HL-60 (cell line): Measurements from ENCODE around the gene CKAP2L.

ENCODE experiments used
- DNase-seq, 2 experiments: peaks; one replicate each; pipeline ENCODE4 v3.0.0-alpha.2; 2010 to 2020; ENCODE audit warnings: low read depth in 1 of 2, low spot score in 1 of 2
- H3K27ac ChIP-seq: fragments of 250-450 bp; sonication (Bioruptor Pico); replicated peaks from 2 replicates; pipeline ENCODE4 v1.5.1; 2020; ENCODE audit warnings: mild to moderate bottlenecking, moderate library complexity
- H3K27me3 ChIP-seq: fragments of 250-450 bp; sonication (Bioruptor Pico); 2 replicates; pipeline ENCODE4 v1.5.1; 2021; ENCODE audit warnings: mild to moderate bottlenecking, moderate library complexity; ENCODE audit not compliant: insufficient read depth, poor library complexity, severe bottlenecking
- H3K4me3 ChIP-seq: replicated peaks from 2 replicates; pipeline ENCODE4 v1.5.1; 2011; ENCODE audit warnings: mild to moderate bottlenecking, control low read depth, low read length; ENCODE audit not compliant: insufficient read depth
- CTCF ChIP-seq: IDR thresholded peaks from one replicate; pipeline ENCODE4 v1.5.1; 2011; ENCODE audit warnings: low read length, control low read depth, inconsistent platforms; ENCODE audit not compliant: insufficient read depth
- GABPA ChIP-seq: IDR thresholded peaks from 2 replicates; pipeline ENCODE4 v1.6.1; 2012; ENCODE audit warnings: low read depth
- POLR2AphosphoS5 ChIP-seq: IDR thresholded peaks from 2 replicates; pipeline ENCODE4 v1.6.1; 2012; ENCODE audit warnings: low read depth
- REST ChIP-seq: IDR thresholded peaks from 2 replicates; pipeline ENCODE4 v1.6.1; 2012; ENCODE audit warnings: low read depth; ENCODE audit not compliant: insufficient replicate concordance
- SPI1 ChIP-seq: IDR thresholded peaks from 2 replicates; pipeline ENCODE4 v1.6.1; 2012; ENCODE audit warnings: low read depth, mild to moderate bottlenecking, borderline replicate concordance

CKAP2L gene

GRCh38 chr2:112791693-112792230 is 27.4 kb upstream of the CKAP2L start:
- TF ChIP-seq REST = no peak
- no peak for TF ChIP-seq GABPA
- TF ChIP-seq CTCF = no peak
- no peak for TF ChIP-seq POLR2AphosphoS5
- no peak for TF ChIP-seq SPI1
- Histone ChIP-seq H3K27ac (no peak overlapping the region), H3K4me3 (no peak overlapping the region), H3K27me3 (no peaks in the 10 kb centered on the region)
- DNase-seq = no peak

- TF ChIP-seq GABPA (no peak), REST (no peak)
- Histone ChIP-seq H3K4me3 (no peak overlapping the region), H3K27me3 (no peaks in the 10 kb centered on the region), H3K27ac (no peak overlapping the region)
- DNase-seq = no peak
Measured at GRCh38 chr2:112791019-112791418, 26.6 kb upstream of the CKAP2L start.

GRCh38 chr2:112790305-112790704 is 25.9 kb upstream of the CKAP2L start:
- Histone ChIP-seq H3K27ac (no peak overlapping the region), H3K4me3 (no peak overlapping the region)
- no peak for DNase-seq

More at GRCh38 chr2:112790305-112790704, 25.9 kb upstream of the CKAP2L start:
- H3K27me3 ChIP-seq = no peaks in the 10 kb centered on the region
- TF ChIP-seq POLR2AphosphoS5 = no peak
- no peak for TF ChIP-seq SPI1
- no peak for TF ChIP-seq REST
- TF ChIP-seq GABPA = no peak
- no peak for TF ChIP-seq CTCF
